SK-N-SH (cell line): ENCODE measurements around the gene FBXL7. TPM values are rescaled to one million over a fixed set of nuclear protein-coding genes. Genes with fewer than 3 reads are reported as not detected.
A peak's percentile ranks its signal among the peaks of the same experiment; 100 is the strongest.

Experiments used
- CTCF ChIA-PET: fragments of 300-600, 350-600 bp; formaldehyde crosslinking; extraction: SDS; loops from one replicate; lab custom pipeline; 2021; lab: Yijun Ruan, JAX
- POLR2A ChIA-PET: fragments of 350-600 bp; sonication (Branson Sonifier 250); formaldehyde crosslinking; extraction: SDS; loops from one replicate; lab custom pipeline; 2020; ENCODE audit warnings: antibody characterized with exemption, inconsistent platforms; lab: Yijun Ruan, JAX
- DNase-seq: peaks from one replicate; pipeline ENCODE4 v3.0.0; 2012
- H2AFZ ChIP-seq: fragments of 200-600 bp; sonication (generic); 2 replicates; pipeline ENCODE4 v1.8.1; 2016; ENCODE audit warnings: antibody characterized with exemption, mild to moderate bottlenecking, low read depth
- H3F3A ChIP-seq: fragments of 200-600 bp; sonication (generic); replicated peaks from 2 replicates; pipeline ENCODE3; 2016; ENCODE audit warnings: antibody characterized with exemption, mild to moderate bottlenecking; ENCODE audit not compliant: insufficient read depth
- H3K27ac ChIP-seq, 2 experiments: fragments of 200-500 bp in 1 of 2; fragments of 200-600 bp in 1 of 2; sonication (Bioruptor generic) in 1 of 2; sonication (generic), shearing (Covaris generic) in 1 of 2; 2 replicates each; pipeline versions ENCODE4 v1.5.1 to v1.6.1; 2014 to 2016; ENCODE audit warnings: low read depth in 2 of 2, inconsistent platforms in 1 of 2, low read length in 1 of 2, mild to moderate bottlenecking in 1 of 2, mixed read lengths in 1 of 2
- H3K27me3 ChIP-seq: fragments of 200-600 bp; sonication (generic), shearing (Covaris generic); 2 replicates; pipeline ENCODE4 v1.6.1; 2016; ENCODE audit warnings: mixed run types; ENCODE audit not compliant: insufficient read depth
- H3K36me3 ChIP-seq, 2 experiments: fragments of 200-500 bp in 1 of 2; fragments of 200-600 bp in 1 of 2; sonication (Bioruptor generic) in 1 of 2; sonication (generic) in 1 of 2; replicated peaks in 1 of 2; 2 replicates each; pipeline versions ENCODE3 to v1.5.1; 2014 to 2016; ENCODE audit warnings: low read length in 1 of 2, mild to moderate bottlenecking in 1 of 2; ENCODE audit not compliant: insufficient read depth in 2 of 2, control insufficient read depth in 1 of 2
- H3K4me1 ChIP-seq, 2 experiments: fragments of 200-500 bp in 1 of 2; fragments of 200-600 bp in 1 of 2; sonication (Bioruptor generic) in 1 of 2; sonication (generic), shearing (Covaris generic) in 1 of 2; 2 replicates each; pipeline versions ENCODE4 v1.5.1 to v1.6.1; 2014 to 2016; ENCODE audit warnings: low read depth in 1 of 2, low read length in 1 of 2, mixed run types in 1 of 2; ENCODE audit not compliant: insufficient read depth in 2 of 2, control insufficient read depth in 1 of 2
- H3K4me2 ChIP-seq: fragments of 200-600 bp; sonication (generic), shearing (Covaris generic); 2 replicates; pipeline ENCODE4 v1.6.1; 2017; ENCODE audit warnings: mixed run types
- H3K4me3 ChIP-seq, 2 experiments: fragments of 200-500 bp in 1 of 2; fragments of 200-600 bp in 1 of 2; sonication (Bioruptor generic) in 1 of 2; sonication (generic), shearing (Covaris generic) in 1 of 2; 2 replicates each; pipeline versions ENCODE4 v1.5.1 to v1.8.1; 2014 to 2016; ENCODE audit warnings: low read depth in 2 of 2, inconsistent platforms in 1 of 2, low read length in 1 of 2, mild to moderate bottlenecking in 1 of 2, mixed read lengths in 1 of 2, moderate library complexity in 1 of 2
- H3K79me2 ChIP-seq: fragments of 200-600 bp; sonication (generic); 2 replicates; pipeline ENCODE4 v1.8.1; 2017; ENCODE audit warnings: mild to moderate bottlenecking; ENCODE audit not compliant: insufficient read depth
- H3K9ac ChIP-seq: fragments of 200-600 bp; sonication (generic); 2 replicates; pipeline ENCODE4 v1.6.1; 2017; ENCODE audit warnings: mixed run types
- H3K9me2 ChIP-seq: fragments of 200-600 bp; sonication (generic); 2 replicates; pipeline ENCODE4 v1.6.1; 2017; ENCODE audit warnings: mixed run types
- H3K9me3 ChIP-seq: fragments of 200-600 bp; sonication (generic); 2 replicates; pipeline ENCODE4 v1.6.1; 2017; ENCODE audit warnings: mixed run types, mild to moderate bottlenecking, moderate library complexity
- H4K20me1 ChIP-seq: fragments of 200-600 bp; sonication (generic); 2 replicates; pipeline ENCODE4 v1.6.1; 2017; ENCODE audit warnings: mild to moderate bottlenecking, mixed run types; ENCODE audit not compliant: insufficient read depth
- CHD2 ChIP-seq: fragments of 150-350 bp; IDR thresholded peaks from 2 replicates; pipeline ENCODE4 v1.6.1; 2018; ENCODE audit warnings: low read length; ENCODE audit not compliant: partially characterized antibody
- ELF1 ChIP-seq: IDR thresholded peaks from 2 replicates; pipeline ENCODE4 v1.4.0; 2012
- EZH2phosphoT487 ChIP-seq: fragments of 200-600 bp; sonication (generic); IDR thresholded peaks from 2 replicates; pipeline ENCODE4 v1.6.1; 2017; ENCODE audit warnings: low read depth, mixed run types, mild to moderate bottlenecking, antibody characterized with exemption, moderate library complexity, borderline replicate concordance
- FOSL2 ChIP-seq: IDR thresholded peaks from 2 replicates; pipeline ENCODE4 v1.4.0; 2012; ENCODE audit warnings: low read depth, mild to moderate bottlenecking, moderate library complexity, borderline replicate concordance
- FOXJ3 ChIP-seq: sonication (generic); formaldehyde crosslinking; IDR thresholded peaks from 2 replicates; pipeline ENCODE4 v1.5.1; 2020; ENCODE audit warnings: mild to moderate bottlenecking, missing genetic modification reagents
- FOXM1 ChIP-seq: IDR thresholded peaks from 2 replicates; pipeline ENCODE4 v1.4.0; 2012; ENCODE audit warnings: low read depth, mild to moderate bottlenecking
- GABPA ChIP-seq: IDR thresholded peaks from 2 replicates; pipeline ENCODE4 v1.4.0; 2012; ENCODE audit warnings: low read depth, mild to moderate bottlenecking
- JUND ChIP-seq: IDR thresholded peaks from 2 replicates; pipeline ENCODE4 v1.4.0; 2012
- MEF2A ChIP-seq: IDR thresholded peaks from 2 replicates; pipeline ENCODE4 v1.4.0; 2012; ENCODE audit warnings: low read depth, borderline replicate concordance
- MXI1 ChIP-seq: IDR thresholded peaks from 2 replicates; pipeline ENCODE4 v1.6.1; 2012; ENCODE audit warnings: mild to moderate bottlenecking, low read depth, low read length, improper control_type of control experiment
- NFIC ChIP-seq: IDR thresholded peaks from 2 replicates; pipeline ENCODE4 v1.4.0; 2012; ENCODE audit warnings: borderline replicate concordance
- NRF1 ChIP-seq: IDR thresholded peaks from 2 replicates; pipeline ENCODE4 v1.6.1; 2012; ENCODE audit warnings: low read depth, mild to moderate bottlenecking, low read length
- PBX3 ChIP-seq: IDR thresholded peaks from 2 replicates; pipeline ENCODE4; 2012
- RAD21 ChIP-seq: IDR thresholded peaks from 2 replicates; pipeline ENCODE4 v1.6.1; 2012; ENCODE audit warnings: mild to moderate bottlenecking, low read length
- RCOR1 ChIP-seq: fragments of 150-350 bp; IDR thresholded peaks from 2 replicates; pipeline ENCODE4 v1.6.1; 2017; ENCODE audit warnings: antibody characterized with exemption, low read length
- RXRA ChIP-seq: IDR thresholded peaks from 2 replicates; pipeline ENCODE4 v1.4.0; 2012; ENCODE audit warnings: low read depth, mild to moderate bottlenecking, borderline replicate concordance
- SIN3A ChIP-seq: IDR thresholded peaks from 2 replicates; pipeline ENCODE4 v1.6.1; 2012; ENCODE audit warnings: low read depth, mild to moderate bottlenecking, low read length, moderate library complexity, borderline replicate concordance
- SMC3 ChIP-seq: IDR thresholded peaks from 2 replicates; pipeline ENCODE4 v1.6.1; 2012; ENCODE audit warnings: low read depth, low read length, improper control_type of control experiment
- TAF1 ChIP-seq: IDR thresholded peaks from 2 replicates; pipeline ENCODE4 v1.6.1; 2012; ENCODE audit warnings: low read depth, mild to moderate bottlenecking, low read length, moderate library complexity, borderline replicate concordance
- USF2 ChIP-seq: fragments of 150-350 bp; IDR thresholded peaks from 2 replicates; pipeline ENCODE4 v1.6.1; 2017; ENCODE audit warnings: antibody characterized with exemption, low read length, low read depth, borderline replicate concordance
- YY1 ChIP-seq: IDR thresholded peaks from 2 replicates; pipeline ENCODE4 v1.4.0; 2012; ENCODE audit warnings: low read depth, mild to moderate bottlenecking
- ZBTB33 ChIP-seq: IDR thresholded peaks from 2 replicates; pipeline ENCODE4 v1.4.0; 2012; ENCODE audit warnings: low read depth, borderline replicate concordance
- WGBS: methylation state at CpG from one replicate; pipeline ENCODE4 v1.1.6; 2017; ENCODE audit warnings: low lambda C conversion rate; 5-methylcytosine and 5-hydroxymethylcytosine counted together
- polyA plus RNA-seq, 3 experiments: library from polyadenylated mRNA; depleted of rRNA; stranded (reverse); fragments of >200 nt; gene quantifications; 2 replicates each; pipeline ENCODE4 v1.2.3, GENCODE V29; 2012

The FBXL7 gene
- polyA plus RNA-seq, 1 of the 3 experiments (the other 2 are of a cell fraction): 7.0 TPM

GRCh38 chr5:15823398-15823797 lies 323.4 kb downstream of the FBXL7 start:
- no peak for TF ChIP-seq RXRA
- TF ChIP-seq CHD2: no peak
- TF ChIP-seq TAF1: no peak
- no peak for TF ChIP-seq YY1
- no peak for TF ChIP-seq RCOR1
- no peak for TF ChIP-seq MEF2A
- TF ChIP-seq SMC3: no peak
- TF ChIP-seq FOSL2: no peak
- no peak for TF ChIP-seq EZH2phosphoT487
- no peak for TF ChIP-seq PBX3
- Histone ChIP-seq H3K36me3 (no peaks in the 10 kb centered on the region), H2AFZ (no peak overlapping the region), H3K9me3 (no peaks in the 10 kb centered on the region), H3K4me1 (peaks cover 0 to 8% of the 10 kb centered on the region in 2 experiments; a peak in 3 of 4 replicates), H3K4me3 (no peak overlapping the region), H3K9ac (no peak overlapping the region), H3K4me2 (no peak overlapping the region), H3F3A (no peaks in the 10 kb centered on the region), H3K79me2 (0 out of 2 replicates have a peak, but pooled peaks cover 3% of the 10 kb centered on the region), H3K9me2 (no peaks in the 10 kb centered on the region), H3K27ac (no peak overlapping the region), H3K27me3 (no peaks in the 10 kb centered on the region), H4K20me1 (0 out of 2 replicates have a peak, but pooled peaks cover 6% of the 10 kb centered on the region)
- CTCF ChIA-PET: interaction anchor here (1.0 to 1.4 kb wide), 2 partner anchors 8 to 337 kb away, joined by 3 to 4 read pairs; no protein-coding TSS in a partner anchor
- POLR2A ChIA-PET: no interaction called here
- no peak for DNase-seq
- 87% methylated on average over 2 of the region's 2 CpGs for WGBS

GRCh38 chr5:15827741-15828140 lies 327.8 kb downstream of the FBXL7 start:
- H3K79me2 ChIP-seq: peaks cover 3% of the 10 kb centered on the region; the same call in 1 of the 2 replicates
- peak overlapping the region in 1 of 2 experiments; percentile 47; a peak in 2 of 4 replicates for H3K27ac ChIP-seq
- H3K9me3 ChIP-seq: no peaks in the 10 kb centered on the region
- CTCF ChIA-PET: no interaction called here
- H3K4me1 ChIP-seq: peaks cover 8 to 15% of the 10 kb centered on the region in 2 experiments; a peak in 3 of 4 replicates
- H3K36me3 ChIP-seq: no peaks in the 10 kb centered on the region
- no peak overlapping the region for H3K4me2 ChIP-seq
- H3K27me3 ChIP-seq: no peaks in the 10 kb centered on the region
- TF ChIP-seq YY1 (no peak), RAD21 (no peak), CHD2 (no peak), RXRA (no peak), SMC3 (no peak), JUND (no peak), USF2 (no peak), TAF1 (no peak), NFIC (no peak), ZBTB33 (no peak), RCOR1 (no peak), ELF1 (no peak), MXI1 (no peak), FOXM1 (no peak), NRF1 (no peak), SIN3A (no peak), FOXJ3 (CRISPR knock-in tag) (no peak), GABPA (no peak)
- no peak overlapping the region for H3K9ac ChIP-seq
- DNase-seq: no peak
- POLR2A ChIA-PET: no interaction called here
- H4K20me1 ChIP-seq: 0 out of 2 replicates have a peak, but pooled peaks cover 6% of the 10 kb centered on the region
- 100% methylated on average over 1 of the region's 1 CpG for WGBS
- no peaks in the 10 kb centered on the region for H3F3A ChIP-seq
- H3K4me3 ChIP-seq: no peak overlapping the region
- H3K9me2 ChIP-seq: no peaks in the 10 kb centered on the region
- H2AFZ ChIP-seq: no peak overlapping the region
